Measurements from ENCODE around the gene SPAG9.

DNA sequence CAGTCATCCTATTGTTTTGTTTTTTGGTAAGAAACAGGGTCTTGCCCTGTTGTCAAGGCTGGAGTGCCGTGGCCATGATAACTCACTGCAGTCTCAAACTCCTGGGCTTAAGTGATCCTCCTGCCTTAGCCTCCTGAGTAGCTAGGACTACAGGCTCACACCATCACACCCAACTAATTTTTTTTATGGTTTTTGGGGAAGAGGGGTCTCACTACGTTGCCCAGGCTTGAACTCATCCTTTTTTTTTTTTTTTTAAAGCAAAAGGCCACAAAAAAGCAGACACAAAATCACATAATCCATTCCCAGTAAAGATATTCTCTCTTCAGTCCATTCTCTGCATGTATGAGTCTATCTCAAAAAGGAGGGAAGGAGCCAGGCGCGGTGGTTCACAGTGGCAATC lies 5.5 kb downstream of the SPAG9 start:
- TF ChIP-seq POLR2A (IDR thresholded peaks at IDR 0.05) = no peak
- TF ChIP-seq, protein P1, sequence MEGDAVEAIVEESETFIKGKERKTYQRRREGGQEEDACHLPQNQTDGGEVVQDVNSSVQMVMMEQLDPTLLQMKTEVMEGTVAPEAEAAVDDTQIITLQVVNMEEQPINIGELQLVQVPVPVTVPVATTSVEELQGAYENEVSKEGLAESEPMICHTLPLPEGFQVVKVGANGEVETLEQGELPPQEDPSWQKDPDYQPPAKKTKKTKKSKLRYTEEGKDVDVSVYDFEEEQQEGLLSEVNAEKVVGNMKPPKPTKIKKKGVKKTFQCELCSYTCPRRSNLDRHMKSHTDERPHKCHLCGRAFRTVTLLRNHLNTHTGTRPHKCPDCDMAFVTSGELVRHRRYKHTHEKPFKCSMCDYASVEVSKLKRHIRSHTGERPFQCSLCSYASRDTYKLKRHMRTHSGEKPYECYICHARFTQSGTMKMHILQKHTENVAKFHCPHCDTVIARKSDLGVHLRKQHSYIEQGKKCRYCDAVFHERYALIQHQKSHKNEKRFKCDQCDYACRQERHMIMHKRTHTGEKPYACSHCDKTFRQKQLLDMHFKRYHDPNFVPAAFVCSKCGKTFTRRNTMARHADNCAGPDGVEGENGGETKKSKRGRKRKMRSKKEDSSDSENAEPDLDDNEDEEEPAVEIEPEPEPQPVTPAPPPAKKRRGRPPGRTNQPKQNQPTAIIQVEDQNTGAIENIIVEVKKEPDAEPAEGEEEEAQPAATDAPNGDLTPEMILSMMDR (IDR thresholded peaks at IDR 0.05) = no peak
